ENCODE measurements around the gene UNKL.
A peak's percentile ranks its signal among the peaks of the same experiment; 100 is the strongest.

Gene UNKL

GRCh38 chr16:1414532-1415260, at the start of gene UNKL:
Gene UNKL (minus strand): TSS chr16:1414704. CDS start chr16:1414691, 13 bp downstream.
- DNase-seq = peak; percentile 53

GRCh38 chr16:1461146-1461545, 46.6 kb upstream of the UNKL start:
- DNase-seq = no peak

- no peak for DNase-seq
Measured at GRCh38 chr16:1460602-1461138, 46.2 kb upstream of the UNKL start.

- DNase-seq = no peak
Measured at GRCh38 chr16:1459967-1460366, 45.5 kb upstream of the UNKL start.

GRCh38 chr16:1458977-1459341, 44.5 kb upstream of the UNKL start:
- no peak for DNase-seq

GRCh38 chr16:1458336-1458976, 44.0 kb upstream of the UNKL start:
- DNase-seq = no peak

- DNase-seq = no peak
Measured at GRCh38 chr16:1457489-1458245, 43.2 kb upstream of the UNKL start.

- DNase-seq = no peak
Measured at GRCh38 chr16:1456951-1457350, 42.4 kb upstream of the UNKL start.

GRCh38 chr16:1455190-1456171, 41.0 kb upstream of the UNKL start:
- no peak for DNase-seq

- DNase-seq = no peak
Measured at GRCh38 chr16:1454561-1454960, 40.1 kb upstream of the UNKL start.

GRCh38 chr16:1453316-1453715, 38.8 kb upstream of the UNKL start:
- DNase-seq = no peak

GRCh38 chr16:1452530-1452929, 38.0 kb upstream of the UNKL start:
- DNase-seq = no peak

GRCh38 chr16:1451702-1452392, 37.3 kb upstream of the UNKL start:
- DNase-seq = no peak

GRCh38 chr16:1450841-1451240, 36.3 kb upstream of the UNKL start:
- DNase-seq = no peak

GRCh38 chr16:1450218-1450617, 35.7 kb upstream of the UNKL start:
- DNase-seq = no peak

GRCh38 chr16:1449201-1449788, 34.8 kb upstream of the UNKL start:
- DNase-seq = no peak

- DNase-seq = no peak
Measured at GRCh38 chr16:1448536-1449116, 34.1 kb upstream of the UNKL start.

GRCh38 chr16:1447965-1448364, 33.5 kb upstream of the UNKL start:
- no peak for DNase-seq

GRCh38 chr16:1446296-1447080, 32.0 kb upstream of the UNKL start:
- DNase-seq = no peak
